K562 (cell line): ENCODE results near the gene ROBO1. TPM values are rescaled to one million over a fixed set of nuclear protein-coding genes. Genes with fewer than 3 reads are reported as not detected.

Source experiments
- CBX2 ChIP-seq: fragments of 200-600 bp; sonication (generic); IDR thresholded peaks from one replicate; pipeline ENCODE4 v1.6.1; 2012; ENCODE audit warnings: mild to moderate bottlenecking, low read length, inconsistent platforms; ENCODE audit not compliant: insufficient read depth, poor library complexity, severe bottlenecking
- FOXK2 ChIP-seq, 2 experiments: fragments of 450-650 bp; IDR thresholded peaks in 1 of 2; conservative IDR thresholded peaks in 1 of 2; 2 replicates each; pipeline ENCODE4 v1.6.1; 2016; ENCODE audit warnings: low read depth in 2 of 2, mild to moderate bottlenecking in 1 of 2
- RBBP5 ChIP-seq: fragments of 200-600 bp; sonication (generic); IDR thresholded peaks from 2 replicates; pipeline ENCODE4 v1.6.1; 2012; ENCODE audit warnings: borderline replicate concordance, mild to moderate bottlenecking, low read length, control low read depth, inconsistent platforms; ENCODE audit not compliant: insufficient read depth, poor library complexity, severe bottlenecking
- SRF ChIP-seq, 2 experiments: fragments of 250-450, 450-650 bp in 1 of 2; sonication (Bioruptor Pico) in 1 of 2; sonication (generic) in 1 of 2; formaldehyde crosslinking; IDR thresholded peaks; 2 replicates each; pipeline versions ENCODE4 v1.5.0 to v1.5.1; 2020 to 2022; ENCODE audit warnings: mild to moderate bottlenecking in 1 of 2, missing genetic modification reagents in 1 of 2
- TRIM24 ChIP-seq, 2 experiments: fragments of 450-650 bp; IDR thresholded peaks; 2 replicates each; pipeline ENCODE4 v1.6.1; 2016
- ZNF347 ChIP-seq: fragments of 450-650 bp; formaldehyde crosslinking; IDR thresholded peaks from 2 replicates; pipeline ENCODE4 v1.4.0; 2020; ENCODE audit warnings: low read depth, mild to moderate bottlenecking, moderate library complexity
- ZNF764 ChIP-seq: fragments of 250-450 bp; sonication (Bioruptor Pico); IDR thresholded peaks from 2 replicates; pipeline ENCODE4 v1.4.0; 2020; ENCODE audit warnings: low read depth, mild to moderate bottlenecking, moderate library complexity
- polyA plus RNA-seq, 8 experiments: library from polyadenylated mRNA; depleted of rRNA in 4 of 8; stranded (reverse) in 5 of 8; unstranded in 3 of 8; fragments of >200 nt; fragmentation: Nextera tagmentation in 2 of 8; fragmentation: Illumina TruSeq in 1 of 8; extraction: Ambion mirVana in 2 of 8; extraction: Trizol in 1 of 8; gene quantifications; 2 replicates each; pipeline versions ENCODE4 v1.2.1 to v1.2.3, GENCODE V29; 2011 to 2014; ENCODE audit warnings: inconsistent platforms in 1 of 8, missing spikeins in 1 of 8
- total RNA-seq, 7 experiments: library from RNA; depleted of rRNA in 6 of 7; stranded (reverse); fragments of >200 nt in 6 of 7; fragmentation: Illumina TruSeq in 2 of 7; extraction: Trizol in 2 of 7; gene quantifications; 2 replicates each; pipeline versions ENCODE4 v1.2.1 to v1.2.3, GENCODE V29; 2011 to 2021; ENCODE audit warnings: low replicate concordance in 1 of 7
- TF ChIP-seq, protein P1 (sequence below): fragments of 450-650 bp; IDR thresholded peaks from 2 replicates; pipeline ENCODE4 v1.6.1; 2016; ENCODE audit warnings: low read depth
- TF ChIP-seq, protein P2 (sequence below): IDR thresholded peaks from 2 replicates; pipeline ENCODE4 v1.6.1; 2012; ENCODE audit warnings: low read depth, low read length, improper control_type of control experiment, borderline replicate concordance
- TF ChIP-seq, protein P3 (sequence below): fragments of 450-650 bp; IDR thresholded peaks from 2 replicates; pipeline ENCODE4 v1.6.1; 2017; ENCODE audit warnings: mild to moderate bottlenecking, moderate library complexity

Gene ROBO1
- total and polyA plus RNA-seq, 9 of the 15 experiments (the other 6 are each of a cell fraction or from before 2014, with no cell fraction given), result 0.01 to 0.53 (median 0.17) TPM; not detected in 5

GRCh38 chr3:79249701-79250100 lies 518.1 kb downstream of the ROBO1 start (continued):
- TF ChIP-seq, protein P1, sequence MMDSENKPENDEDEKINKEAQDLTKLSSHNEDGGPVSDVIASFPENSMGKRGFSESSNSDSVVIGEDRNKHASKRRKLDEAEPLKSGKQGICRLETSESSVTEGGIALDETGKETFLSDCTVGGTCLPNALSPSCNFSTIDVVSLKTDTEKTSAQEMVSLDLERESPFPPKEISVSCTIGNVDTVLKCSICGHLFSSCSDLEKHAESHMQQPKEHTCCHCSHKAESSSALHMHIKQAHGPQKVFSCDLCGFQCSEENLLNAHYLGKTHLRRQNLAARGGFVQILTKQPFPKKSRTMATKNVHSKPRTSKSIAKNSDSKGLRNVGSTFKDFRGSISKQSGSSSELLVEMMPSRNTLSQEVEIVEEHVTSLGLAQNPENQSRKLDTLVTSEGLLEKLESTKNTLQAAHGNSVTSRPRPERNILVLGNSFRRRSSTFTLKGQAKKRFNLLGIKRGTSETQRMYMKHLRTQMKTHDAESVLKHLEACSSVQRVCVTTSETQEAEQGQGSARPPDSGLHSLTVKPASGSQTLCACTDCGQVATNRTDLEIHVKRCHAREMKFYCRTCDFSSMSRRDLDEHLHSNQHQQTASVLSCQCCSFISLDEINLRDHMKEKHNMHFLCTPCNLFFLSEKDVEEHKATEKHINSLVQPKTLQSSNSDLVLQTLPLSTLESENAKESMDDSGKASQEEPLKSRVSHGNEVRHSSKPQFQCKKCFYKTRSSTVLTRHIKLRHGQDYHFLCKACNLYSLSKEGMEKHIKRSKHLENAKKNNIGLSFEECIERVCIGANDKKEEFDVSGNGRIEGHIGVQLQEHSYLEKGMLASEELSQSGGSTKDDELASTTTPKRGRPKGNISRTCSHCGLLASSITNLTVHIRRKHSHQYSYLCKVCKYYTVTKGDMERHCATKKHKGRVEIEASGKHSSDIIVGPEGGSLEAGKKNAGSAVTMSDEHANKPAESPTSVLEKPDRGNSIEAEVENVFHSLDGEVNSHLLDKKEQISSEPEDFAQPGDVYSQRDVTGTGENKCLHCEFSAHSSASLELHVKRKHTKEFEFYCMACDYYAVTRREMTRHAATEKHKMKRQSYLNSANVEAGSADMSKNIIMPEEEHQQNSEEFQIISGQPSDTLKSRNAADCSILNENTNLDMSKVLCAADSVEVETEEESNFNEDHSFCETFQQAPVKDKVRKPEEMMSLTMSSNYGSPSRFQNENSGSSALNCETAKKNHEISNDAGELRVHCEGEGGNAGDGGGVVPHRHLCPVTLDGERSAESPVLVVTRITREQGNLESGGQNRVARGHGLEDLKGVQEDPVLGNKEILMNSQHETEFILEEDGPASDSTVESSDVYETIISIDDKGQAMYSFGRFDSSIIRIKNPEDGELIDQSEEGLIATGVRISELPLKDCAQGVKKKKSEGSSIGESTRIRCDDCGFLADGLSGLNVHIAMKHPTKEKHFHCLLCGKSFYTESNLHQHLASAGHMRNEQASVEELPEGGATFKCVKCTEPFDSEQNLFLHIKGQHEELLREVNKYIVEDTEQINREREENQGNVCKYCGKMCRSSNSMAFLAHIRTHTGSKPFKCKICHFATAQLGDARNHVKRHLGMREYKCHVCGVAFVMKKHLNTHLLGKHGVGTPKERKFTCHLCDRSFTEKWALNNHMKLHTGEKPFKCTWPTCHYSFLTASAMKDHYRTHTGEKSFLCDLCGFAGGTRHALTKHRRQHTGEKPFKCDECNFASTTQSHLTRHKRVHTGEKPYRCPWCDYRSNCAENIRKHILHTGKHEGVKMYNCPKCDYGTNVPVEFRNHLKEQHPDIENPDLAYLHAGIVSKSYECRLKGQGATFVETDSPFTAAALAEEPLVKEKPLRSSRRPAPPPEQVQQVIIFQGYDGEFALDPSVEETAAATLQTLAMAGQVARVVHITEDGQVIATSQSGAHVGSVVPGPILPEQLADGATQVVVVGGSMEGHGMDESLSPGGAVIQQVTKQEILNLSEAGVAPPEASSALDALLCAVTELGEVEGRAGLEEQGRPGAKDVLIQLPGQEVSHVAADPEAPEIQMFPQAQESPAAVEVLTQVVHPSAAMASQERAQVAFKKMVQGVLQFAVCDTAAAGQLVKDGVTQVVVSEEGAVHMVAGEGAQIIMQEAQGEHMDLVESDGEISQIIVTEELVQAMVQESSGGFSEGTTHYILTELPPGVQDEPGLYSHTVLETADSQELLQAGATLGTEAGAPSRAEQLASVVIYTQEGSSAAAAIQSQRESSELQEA, result no peak
- TF ChIP-seq SRF (CRISPR knock-in tag; IDR thresholded peaks at IDR 0.05) (no peak), FOXK2 (conservative IDR thresholded peaks at IDR 0.05 in 1 of 2, IDR thresholded peaks at IDR 0.05 in 1 of 2; ENCODE audit: low read depth in 2 of 2) (no peak), TRIM24 (IDR thresholded peaks at IDR 0.05) (no peak), CBX2 (no peak), ZNF347 (CRISPR knock-in tag) (no peak), RBBP5 (no peak), ZNF764 (CRISPR knock-in tag) (no peak)
- TF ChIP-seq, protein P2, sequence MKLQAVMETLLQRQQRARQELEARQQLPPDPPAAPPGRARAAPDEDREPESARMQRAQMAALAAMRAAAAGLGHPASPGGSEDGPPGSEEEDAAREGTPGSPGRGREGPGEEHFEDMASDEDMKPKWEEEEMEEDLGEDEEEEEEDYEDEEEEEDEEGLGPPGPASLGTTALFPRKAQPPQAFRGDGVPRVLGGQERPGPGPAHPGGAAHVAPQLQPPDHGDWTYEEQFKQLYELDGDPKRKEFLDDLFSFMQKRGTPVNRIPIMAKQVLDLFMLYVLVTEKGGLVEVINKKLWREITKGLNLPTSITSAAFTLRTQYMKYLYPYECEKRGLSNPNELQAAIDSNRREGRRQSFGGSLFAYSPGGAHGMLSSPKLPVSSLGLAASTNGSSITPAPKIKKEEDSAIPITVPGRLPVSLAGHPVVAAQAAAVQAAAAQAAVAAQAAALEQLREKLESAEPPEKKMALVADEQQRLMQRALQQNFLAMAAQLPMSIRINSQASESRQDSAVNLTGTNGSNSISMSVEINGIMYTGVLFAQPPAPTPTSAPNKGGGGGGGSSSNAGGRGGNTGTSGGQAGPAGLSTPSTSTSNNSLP, result no peak
- TF ChIP-seq, protein P3, sequence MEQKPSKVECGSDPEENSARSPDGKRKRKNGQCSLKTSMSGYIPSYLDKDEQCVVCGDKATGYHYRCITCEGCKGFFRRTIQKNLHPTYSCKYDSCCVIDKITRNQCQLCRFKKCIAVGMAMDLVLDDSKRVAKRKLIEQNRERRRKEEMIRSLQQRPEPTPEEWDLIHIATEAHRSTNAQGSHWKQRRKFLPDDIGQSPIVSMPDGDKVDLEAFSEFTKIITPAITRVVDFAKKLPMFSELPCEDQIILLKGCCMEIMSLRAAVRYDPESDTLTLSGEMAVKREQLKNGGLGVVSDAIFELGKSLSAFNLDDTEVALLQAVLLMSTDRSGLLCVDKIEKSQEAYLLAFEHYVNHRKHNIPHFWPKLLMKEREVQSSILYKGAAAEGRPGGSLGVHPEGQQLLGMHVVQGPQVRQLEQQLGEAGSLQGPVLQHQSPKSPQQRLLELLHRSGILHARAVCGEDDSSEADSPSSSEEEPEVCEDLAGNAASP, result no peak
- TF ChIP-seq, all 486 proteins: peak for 0
